ENCODE data around the gene MTO1. TPM values are rescaled to one million over a fixed set of nuclear protein-coding genes. Genes with fewer than 3 reads are reported as not detected.
"Not testable (repeated sequence)": the region's sequence is repeated elsewhere in the genome, so short reads cannot be mapped to it uniquely, and the experiment has no call there.

MTO1 gene
- total RNA-seq, 1 donor from 2014 or later: 33.3 TPM

- H3K27ac Mint-ChIP-seq: peak overlapping the region; percentile 100
- peak; percentile 70 for DNase-seq (ENCODE audit: low spot score)
- no peaks in the 10 kb centered on the region for H3K9me3 Mint-ChIP-seq
- peak overlapping the region; percentile 88 for H3K4me3 Mint-ChIP-seq
- peaks cover 43% of the 10 kb centered on the region for H3K36me3 Mint-ChIP-seq (ENCODE audit: low read depth)
- peaks cover 22% of the 10 kb centered on the region for H3K4me1 Mint-ChIP-seq (ENCODE audit: low read depth)
- intact Hi-C loops (cut with micrococcal nuclease): loop anchor here (1.0 to 10.0 kb wide), 9 partner anchors 59 to 1763 kb away; partner anchors contain the start of genes COX7A2 and TMEM30A
- H3K27me3 Mint-ChIP-seq (ENCODE audit: insufficient read depth): peaks cover 5% of the 10 kb centered on the region
Measured at GRCh38 chr6:73521351-73521985, 59.9 kb downstream of the MTO1 start.

- H3K27me3 Mint-ChIP-seq (ENCODE audit: insufficient read depth): peaks cover 5% of the 10 kb centered on the region
- intact Hi-C loops (cut with micrococcal nuclease): loop anchor here (1.0 to 10.0 kb wide), 4 partner anchors 62 to 1719 kb away; partner anchors contain the start of genes COX7A2 and MTO1
- H3K4me1 Mint-ChIP-seq (ENCODE audit: low read depth): peaks cover 12% of the 10 kb centered on the region
- H3K4me3 Mint-ChIP-seq: peak overlapping the region; percentile 88
- H3K36me3 Mint-ChIP-seq (ENCODE audit: low read depth): peaks cover 26% of the 10 kb centered on the region
- no peaks in the 10 kb centered on the region for H3K9me3 Mint-ChIP-seq
- peak; percentile 70 for DNase-seq (ENCODE audit: low spot score)
- peak overlapping the region; percentile 100 for H3K27ac Mint-ChIP-seq
Measured at GRCh38 chr6:73523434-73524123, 62.0 kb downstream of the MTO1 start.

DNA sequence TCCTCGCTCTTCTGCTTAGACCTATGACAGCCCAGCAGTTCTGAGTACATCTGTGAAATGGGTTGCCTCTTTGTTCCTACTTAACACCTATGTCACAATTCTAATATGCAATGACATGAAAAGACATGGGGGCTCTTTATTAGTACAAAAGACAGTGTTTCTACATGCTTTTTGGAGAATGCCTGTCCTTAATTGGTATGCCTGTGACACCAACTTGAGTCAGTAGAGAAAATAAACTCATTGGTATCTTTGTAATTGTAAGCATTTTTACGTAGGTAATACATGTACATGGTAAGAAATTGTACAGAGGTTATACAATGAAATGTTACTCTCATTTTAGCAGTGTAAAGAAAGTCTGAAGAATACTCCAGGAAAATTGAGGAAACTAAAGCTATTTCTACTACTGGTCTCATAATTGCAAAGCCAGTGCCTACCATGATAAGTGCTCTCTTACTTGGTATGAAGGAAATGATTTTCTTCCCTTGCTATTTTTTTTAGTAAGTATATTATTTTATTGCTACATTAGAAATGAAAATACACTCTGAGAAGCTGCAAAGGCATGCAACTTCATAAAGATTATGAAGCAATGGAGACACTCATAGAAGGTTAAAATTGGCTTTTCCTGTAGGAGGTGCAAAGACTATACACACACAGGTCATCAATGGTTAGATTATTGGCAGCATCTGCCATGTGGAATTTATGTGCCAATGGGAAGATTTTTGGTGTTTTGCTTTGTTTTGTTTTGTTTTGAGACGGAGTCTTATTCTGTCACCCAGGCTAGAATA lies 64.2 kb downstream of the MTO1 start:
- Mint-ChIP-seq H3K4me1 (ENCODE audit: low read depth) (peaks cover 12% of the 10 kb centered on the region), H3K36me3 (ENCODE audit: low read depth) (peaks cover 5% of the 10 kb centered on the region), H3K4me3 (no peak overlapping the region), H3K27ac (no peak overlapping the region), H3K9me3 (no peaks in the 10 kb centered on the region), H3K27me3 (ENCODE audit: insufficient read depth) (peaks cover 9% of the 10 kb centered on the region)
- DNase-seq (ENCODE audit: low spot score): no peak
- intact Hi-C loops (cut with micrococcal nuclease): loop anchor here (10.0 kb wide), 1 partner anchor 199 kb away; no protein-coding TSS in a partner anchor

DNA sequence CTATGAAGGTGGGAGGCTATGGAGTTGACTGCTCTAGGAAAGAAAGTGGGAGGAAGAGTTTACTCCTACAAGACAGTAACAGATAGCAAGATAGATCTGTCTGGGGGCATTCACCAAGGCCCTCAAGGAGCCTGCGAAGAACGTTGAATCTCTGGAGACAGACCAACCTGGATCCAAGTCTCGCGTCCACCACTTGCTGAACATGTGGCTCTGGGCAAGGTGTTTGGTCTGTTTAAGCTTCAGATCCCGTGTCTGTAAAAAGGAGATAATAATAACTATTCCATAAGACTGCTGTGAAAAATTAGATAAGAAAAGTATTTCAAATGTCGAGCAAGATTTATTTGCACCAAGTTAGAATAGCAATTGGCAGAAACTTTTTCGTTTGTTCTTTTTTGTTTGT lies 67.4 kb downstream of the MTO1 start:
- Mint-ChIP-seq H3K27me3 (ENCODE audit: insufficient read depth) (peaks cover 12% of the 10 kb centered on the region), H3K9me3 (no peaks in the 10 kb centered on the region), H3K4me3 (no peak overlapping the region), H3K36me3 (ENCODE audit: low read depth) (no peaks in the 10 kb centered on the region), H3K4me1 (ENCODE audit: low read depth) (peaks cover 6% of the 10 kb centered on the region), H3K27ac (no peak overlapping the region)
- intact Hi-C loops (cut with micrococcal nuclease): loop anchor here (10.0 kb wide), 1 partner anchor 196 kb away; no protein-coding TSS in a partner anchor
- no peak for DNase-seq (ENCODE audit: low spot score)

DNA sequence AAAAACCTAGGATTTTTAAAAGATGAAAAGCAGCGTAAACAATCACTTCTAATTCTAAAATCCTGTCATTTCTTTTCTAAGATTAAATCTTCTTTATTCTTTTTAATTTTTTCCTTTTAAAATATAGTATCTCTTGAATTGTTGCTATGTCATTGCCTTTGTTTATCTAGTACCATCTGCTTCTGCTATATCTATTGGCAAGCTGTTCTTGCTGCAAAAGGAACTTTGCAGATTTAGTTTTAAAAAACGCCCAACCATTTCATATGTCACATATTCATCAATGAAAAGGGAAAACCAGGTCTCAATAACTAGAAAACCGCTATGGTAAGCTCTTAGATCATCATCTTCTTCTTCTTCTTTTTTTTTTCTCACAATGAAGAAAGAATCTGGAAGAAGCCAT lies 70.8 kb downstream of the MTO1 start:
- no peak overlapping the region for H3K4me3 Mint-ChIP-seq
- no peak for DNase-seq (ENCODE audit: low spot score)
- H3K27me3 Mint-ChIP-seq (ENCODE audit: insufficient read depth): peaks cover 12% of the 10 kb centered on the region
- no peaks in the 10 kb centered on the region for H3K9me3 Mint-ChIP-seq
- H3K27ac Mint-ChIP-seq: no peak overlapping the region
- intact Hi-C loops (cut with micrococcal nuclease): no loop called here
- no peaks in the 10 kb centered on the region for H3K4me1 Mint-ChIP-seq (ENCODE audit: low read depth)
- no peaks in the 10 kb centered on the region for H3K36me3 Mint-ChIP-seq (ENCODE audit: low read depth)

DNA sequence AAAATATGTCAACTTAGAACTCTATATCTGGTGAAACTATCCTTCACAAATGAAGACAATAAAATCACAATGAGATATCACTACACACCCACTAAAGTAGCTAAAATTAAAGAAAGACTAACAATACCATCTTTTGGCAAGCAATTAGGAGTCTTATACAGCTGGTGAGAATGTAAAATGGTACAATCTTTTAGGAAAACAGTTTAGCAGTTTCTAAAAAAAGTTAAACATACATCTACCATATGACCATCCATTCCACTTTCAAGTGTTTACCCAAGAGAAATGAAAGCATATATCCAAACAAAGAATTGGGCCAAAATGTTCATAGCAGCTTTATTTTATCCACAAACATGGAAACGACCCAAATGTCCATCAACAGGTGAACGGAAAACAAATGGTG lies 73.1 kb downstream of the MTO1 start:
- Mint-ChIP-seq H3K9me3 (no peaks in the 10 kb centered on the region), H3K36me3 (ENCODE audit: low read depth) (no peaks in the 10 kb centered on the region), H3K27ac (no peak overlapping the region), H3K4me3 (no peak overlapping the region), H3K4me1 (ENCODE audit: low read depth) (no peaks in the 10 kb centered on the region), H3K27me3 (ENCODE audit: insufficient read depth) (peaks cover 12% of the 10 kb centered on the region)
- no peak for DNase-seq (ENCODE audit: low spot score)
- intact Hi-C loops (cut with micrococcal nuclease): no loop called here

GRCh38 chr6:73537677-73538076 lies 76.1 kb downstream of the MTO1 start:
- no peaks in the 10 kb centered on the region for H3K4me1 Mint-ChIP-seq (ENCODE audit: low read depth)
- no peak overlapping the region for H3K27ac Mint-ChIP-seq
- intact Hi-C loops (cut with micrococcal nuclease): no loop called here
- no peak for DNase-seq (ENCODE audit: low spot score)
- no peaks in the 10 kb centered on the region for H3K36me3 Mint-ChIP-seq (ENCODE audit: low read depth)
- H3K9me3 Mint-ChIP-seq: no peaks in the 10 kb centered on the region
- peaks cover 2% of the 10 kb centered on the region for H3K27me3 Mint-ChIP-seq (ENCODE audit: insufficient read depth)
- H3K4me3 Mint-ChIP-seq: no peak overlapping the region

GRCh38 chr6:73538116-73538779 lies 76.7 kb downstream of the MTO1 start:
- no peaks in the 10 kb centered on the region for H3K4me1 Mint-ChIP-seq (ENCODE audit: low read depth)
- H3K27ac Mint-ChIP-seq: no peak overlapping the region
- no peak overlapping the region for H3K4me3 Mint-ChIP-seq
- no peak for DNase-seq (ENCODE audit: low spot score)
- intact Hi-C loops (cut with micrococcal nuclease): no loop called here
- H3K27me3 Mint-ChIP-seq (ENCODE audit: insufficient read depth): peaks cover 2% of the 10 kb centered on the region
- no peaks in the 10 kb centered on the region for H3K9me3 Mint-ChIP-seq
- no peaks in the 10 kb centered on the region for H3K36me3 Mint-ChIP-seq (ENCODE audit: low read depth)

DNA sequence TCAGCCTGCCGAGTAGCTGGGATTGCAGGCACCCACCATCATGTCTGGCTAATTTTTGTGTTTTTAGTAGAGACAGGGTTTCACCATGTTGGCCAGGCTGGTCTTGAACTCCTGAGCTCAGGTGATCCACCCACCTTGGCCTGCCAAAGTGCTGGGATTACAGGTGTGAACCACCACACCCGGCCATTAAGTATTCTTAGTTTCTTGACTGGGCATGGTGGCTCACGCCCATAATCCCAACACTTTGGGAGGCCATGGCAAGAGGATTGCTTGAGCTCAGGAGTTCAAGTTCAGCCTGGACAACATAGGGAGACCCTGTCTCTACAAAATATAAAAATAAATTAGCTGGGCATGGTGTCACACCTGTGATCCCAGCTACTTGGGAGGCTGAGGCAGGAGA lies 80.9 kb downstream of the MTO1 start:
- DNase-seq (ENCODE audit: low spot score); intact Hi-C loops (cut with micrococcal nuclease); H3K9me3 Mint-ChIP-seq; H3K4me3 Mint-ChIP-seq; H3K27ac Mint-ChIP-seq; H3K4me1 Mint-ChIP-seq (ENCODE audit: low read depth); H3K36me3 Mint-ChIP-seq (ENCODE audit: low read depth): not testable (repeated sequence)
- H3K27me3 Mint-ChIP-seq (ENCODE audit: insufficient read depth): peaks cover 11% of the 10 kb centered on the region

DNA sequence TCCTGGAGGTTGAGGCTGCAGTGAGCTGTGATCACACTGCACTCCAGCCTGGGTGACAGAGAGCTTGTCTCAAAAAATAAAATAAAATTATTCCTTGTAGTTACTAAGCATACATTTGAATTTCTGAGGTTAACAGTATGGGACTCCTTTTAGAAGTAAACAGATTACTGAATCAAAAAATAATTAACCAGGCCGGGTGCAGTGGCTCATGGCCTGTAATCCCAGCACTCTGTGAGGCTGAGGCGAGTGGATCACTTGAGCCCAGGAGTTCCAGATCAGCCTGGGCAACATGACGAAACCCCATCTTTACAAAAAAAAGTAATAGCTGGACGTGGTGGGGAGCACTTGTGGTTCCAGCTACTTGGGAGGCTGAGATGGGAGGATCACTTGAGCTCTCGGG lies 81.4 kb downstream of the MTO1 start:
- H3K27me3 Mint-ChIP-seq (ENCODE audit: insufficient read depth): peaks cover 11% of the 10 kb centered on the region
- H3K4me3 Mint-ChIP-seq: no peak overlapping the region
- no peaks in the 10 kb centered on the region for H3K9me3 Mint-ChIP-seq
- intact Hi-C loops (cut with micrococcal nuclease): no loop called here
- no peaks in the 10 kb centered on the region for H3K36me3 Mint-ChIP-seq (ENCODE audit: low read depth)
- H3K4me1 Mint-ChIP-seq (ENCODE audit: low read depth): no peaks in the 10 kb centered on the region
- no peak for DNase-seq (ENCODE audit: low spot score)
- no peak overlapping the region for H3K27ac Mint-ChIP-seq

- Mint-ChIP-seq H3K4me3 (no peak overlapping the region), H3K27me3 (ENCODE audit: insufficient read depth) (peaks cover 11% of the 10 kb centered on the region), H3K27ac (no peak overlapping the region), H3K9me3 (no peaks in the 10 kb centered on the region), H3K36me3 (ENCODE audit: low read depth) (no peaks in the 10 kb centered on the region), H3K4me1 (ENCODE audit: low read depth) (no peaks in the 10 kb centered on the region)
- intact Hi-C loops (cut with micrococcal nuclease): no loop called here
- no peak for DNase-seq (ENCODE audit: low spot score)
Measured at GRCh38 chr6:73547036-73547435, 85.5 kb downstream of the MTO1 start.

DNA sequence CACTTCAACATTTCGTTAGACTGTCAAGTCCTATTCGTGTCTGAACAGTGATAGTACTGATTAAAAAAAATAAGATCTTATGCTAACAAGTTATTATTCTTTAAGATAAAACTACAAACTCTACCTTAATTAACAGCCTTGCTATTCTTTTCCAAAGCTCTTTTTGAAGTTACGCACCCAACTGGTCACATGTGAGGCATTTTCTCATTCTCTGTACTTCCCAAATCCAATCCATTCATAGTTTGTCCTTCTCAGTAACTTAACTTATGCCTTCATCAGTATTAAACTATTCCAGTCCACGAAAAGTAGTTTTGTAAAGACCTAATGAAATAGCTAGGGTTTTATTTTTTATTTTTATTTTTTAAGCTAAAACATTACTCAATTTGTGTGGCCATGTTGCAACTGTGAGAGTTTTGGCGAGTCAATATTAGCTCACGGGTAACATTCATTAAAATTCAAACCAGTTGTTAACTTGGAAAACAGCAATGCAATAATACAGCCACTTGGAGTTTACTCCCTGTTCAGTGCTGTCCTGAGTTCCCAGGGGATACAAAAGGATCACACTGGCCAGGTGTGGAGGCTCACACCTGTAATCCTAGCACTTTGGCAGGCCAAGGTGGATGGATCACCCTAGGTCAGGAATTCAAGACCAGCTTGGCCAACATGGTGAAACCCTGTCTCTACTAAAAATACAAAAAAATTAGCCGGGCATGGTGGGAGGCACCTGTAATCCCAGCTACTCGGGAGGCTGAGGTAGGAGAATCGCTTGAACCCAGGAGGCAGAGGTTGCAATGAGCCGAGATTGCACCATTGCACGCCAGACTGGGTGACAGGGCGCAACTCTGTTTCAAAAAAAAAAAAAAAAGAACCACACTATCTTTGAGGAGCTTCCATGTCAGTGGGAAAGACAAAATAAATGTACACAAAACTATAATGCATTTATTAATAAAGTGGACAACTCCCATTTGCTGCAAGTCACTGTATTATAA lies 87.2 kb downstream of the MTO1 start:
- no peaks in the 10 kb centered on the region for H3K36me3 Mint-ChIP-seq (ENCODE audit: low read depth)
- no peaks in the 10 kb centered on the region for H3K9me3 Mint-ChIP-seq
- DNase-seq (ENCODE audit: low spot score): no peak
- H3K27ac Mint-ChIP-seq: no peak overlapping the region
- H3K4me1 Mint-ChIP-seq (ENCODE audit: low read depth): no peaks in the 10 kb centered on the region
- peaks cover 9% of the 10 kb centered on the region for H3K27me3 Mint-ChIP-seq (ENCODE audit: insufficient read depth)
- H3K4me3 Mint-ChIP-seq: no peak overlapping the region
- intact Hi-C loops (cut with micrococcal nuclease): no loop called here

All from activated T-helper 1 cell treated with anti-CD3 and anti-CD28 coated beads, Interleukin-12 subunit alpha, Interleukin-12 subunit beta, Interleukin-2, Interleukin-4 antibody, amounts not matched to agents 30 ng/mL and 10 ng/mL and 1 ng/mL, durations not matched to agents 14 hours and 24 hours and 36 hours (primary cell).